HG02884 (cell line): Measurements from ENCODE around the gene TLCD2.
"Not testable (repeated sequence)": the region's sequence is repeated elsewhere in the genome, so short reads cannot be mapped to it uniquely, and the experiment has no call there.

Experiments
- ATAC-seq: cut with Tn5 transposase; IDR thresholded peaks from one replicate; pipeline ENCODE4 v1.9.1; 2021; ENCODE audit warnings: mild to moderate bottlenecking, moderate library complexity; ENCODE audit not compliant: unreplicated experiment

Gene TLCD2

DNA sequence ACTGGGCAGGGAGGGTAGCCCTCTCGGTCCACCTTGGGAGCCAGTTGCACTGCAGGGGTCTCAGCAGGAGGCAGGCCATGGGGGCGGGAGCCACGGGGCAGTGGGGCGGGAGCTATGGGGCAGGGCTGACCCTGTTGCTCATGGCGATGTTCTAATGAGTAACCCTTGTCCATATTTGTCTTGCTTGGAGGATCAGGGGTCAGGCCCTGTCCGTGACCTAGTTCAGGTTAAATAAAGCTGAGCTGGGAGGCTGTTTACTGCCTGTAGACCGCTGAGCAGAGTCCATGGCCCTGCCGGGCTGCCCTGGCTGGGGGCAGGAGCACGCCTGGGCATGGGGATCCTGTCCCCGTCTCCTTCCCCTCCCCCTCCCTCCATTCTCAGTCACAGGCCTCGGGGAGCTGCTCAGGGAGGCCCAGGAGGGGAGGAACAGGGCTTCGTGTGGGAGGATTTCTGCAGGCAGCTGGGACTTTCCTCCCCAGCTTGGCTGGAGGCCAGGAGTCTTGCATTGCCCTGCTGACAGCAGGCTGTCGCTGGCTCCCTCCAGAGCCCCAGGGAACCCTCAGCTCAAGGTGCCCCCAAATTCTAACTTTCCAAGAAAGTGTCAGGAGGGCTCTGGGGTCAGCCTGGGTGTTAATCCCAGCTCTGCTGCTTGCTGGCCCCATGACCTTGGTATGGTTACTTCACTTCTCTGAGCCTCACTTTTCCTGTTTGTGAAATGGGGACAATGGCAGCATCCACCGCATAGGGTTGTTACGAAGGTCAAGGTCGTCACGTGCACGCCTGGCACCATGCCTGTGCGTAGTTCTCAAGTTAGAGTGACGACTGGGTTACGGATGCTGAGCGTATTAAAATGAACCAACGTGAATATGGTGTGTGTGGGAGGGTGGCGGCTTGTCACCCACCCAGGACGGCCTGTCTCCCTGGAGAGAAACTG, 26.4 kb upstream of the TLCD2 start:
- no peak for ATAC-seq

DNA sequence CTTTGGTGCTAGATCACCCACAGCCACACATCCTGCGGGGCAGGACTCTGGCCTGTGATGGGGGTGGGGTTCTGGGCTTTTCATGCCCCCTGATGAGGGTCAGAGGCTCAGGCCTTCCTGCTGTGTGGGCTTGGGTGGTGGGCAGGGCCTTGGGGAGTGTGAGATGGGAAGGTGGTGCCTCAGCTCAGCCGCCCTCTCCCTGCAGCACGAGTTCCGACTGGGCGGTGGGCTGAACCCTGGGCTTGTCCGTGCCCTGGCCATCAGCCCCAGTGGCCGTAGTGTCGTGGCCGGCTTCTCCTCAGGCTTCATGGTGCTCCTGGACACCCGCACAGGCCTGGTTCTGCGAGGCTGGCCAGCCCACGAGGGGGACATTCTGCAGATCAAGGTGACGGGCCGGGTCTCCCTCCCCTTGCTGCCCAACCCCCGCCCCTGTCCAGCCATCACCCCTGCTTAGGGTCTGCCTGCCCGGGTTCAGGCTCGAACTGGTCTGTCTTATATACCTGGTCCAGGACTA, 25.7 kb upstream of the TLCD2 start:
- no peak for ATAC-seq

DNA sequence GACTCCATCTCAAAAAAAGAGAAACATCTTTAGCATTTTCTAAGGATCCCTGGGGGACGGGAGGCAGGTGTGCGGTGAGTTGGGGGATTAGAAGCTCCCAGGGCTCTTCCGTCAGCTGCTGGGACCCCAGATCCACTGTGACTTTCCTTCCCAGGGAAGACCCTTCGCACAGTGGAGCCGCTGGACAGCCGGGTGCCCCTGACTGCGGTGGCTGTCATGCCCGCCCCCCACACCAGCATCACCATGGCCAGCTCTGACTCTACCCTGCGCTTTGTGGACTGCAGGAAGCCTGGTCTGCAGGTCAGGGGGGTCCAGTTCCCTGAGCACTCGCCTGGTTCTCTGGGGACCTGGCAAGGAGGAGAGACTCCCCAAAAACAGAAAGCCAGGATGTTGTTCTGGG, 25.2 kb upstream of the TLCD2 start:
- no peak for ATAC-seq

DNA sequence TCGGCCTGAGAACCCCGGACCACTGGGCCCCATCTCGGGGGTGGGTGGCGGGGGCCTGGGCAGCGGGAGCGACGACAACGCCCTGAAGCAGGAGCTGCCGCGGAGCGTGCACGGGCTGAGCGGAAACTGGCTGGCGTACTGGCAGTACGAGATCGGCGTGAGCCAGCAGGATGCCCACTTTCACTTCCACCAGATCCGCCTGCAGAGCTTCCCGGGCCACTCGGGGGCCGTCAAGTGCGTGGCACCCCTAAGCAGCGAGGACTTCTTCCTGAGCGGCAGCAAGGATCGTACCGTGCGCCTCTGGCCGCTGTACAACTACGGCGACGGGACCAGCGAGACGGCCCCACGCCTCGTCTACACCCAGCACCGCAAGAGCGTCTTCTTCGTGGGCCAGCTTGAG, 23.6 kb upstream of the TLCD2 start:
- no peak for ATAC-seq

- ATAC-seq, result no peak
Observed at GRCh38 chr17:1732833-1733321, 22.7 kb upstream of the TLCD2 start.

- ATAC-seq, result no peak
Observed at GRCh38 chr17:1732241-1732832, 22.2 kb upstream of the TLCD2 start.

DNA sequence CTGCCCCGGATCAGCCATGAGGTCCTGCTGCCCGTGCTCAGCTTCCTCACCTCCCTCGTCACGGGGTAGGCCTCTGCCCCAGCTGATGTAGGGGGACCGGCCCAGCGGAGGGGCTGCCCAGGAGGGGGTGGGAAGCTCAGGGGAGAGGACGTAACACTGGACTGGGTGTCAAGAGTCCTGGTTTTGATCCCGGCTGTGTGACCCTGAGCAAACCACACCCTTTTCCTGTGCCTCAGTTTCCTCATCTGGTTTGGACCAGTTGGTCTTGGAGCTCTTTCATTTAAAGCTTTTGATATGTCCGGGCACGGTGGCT, 21.0 kb upstream of the TLCD2 start:
- no peak for ATAC-seq

DNA sequence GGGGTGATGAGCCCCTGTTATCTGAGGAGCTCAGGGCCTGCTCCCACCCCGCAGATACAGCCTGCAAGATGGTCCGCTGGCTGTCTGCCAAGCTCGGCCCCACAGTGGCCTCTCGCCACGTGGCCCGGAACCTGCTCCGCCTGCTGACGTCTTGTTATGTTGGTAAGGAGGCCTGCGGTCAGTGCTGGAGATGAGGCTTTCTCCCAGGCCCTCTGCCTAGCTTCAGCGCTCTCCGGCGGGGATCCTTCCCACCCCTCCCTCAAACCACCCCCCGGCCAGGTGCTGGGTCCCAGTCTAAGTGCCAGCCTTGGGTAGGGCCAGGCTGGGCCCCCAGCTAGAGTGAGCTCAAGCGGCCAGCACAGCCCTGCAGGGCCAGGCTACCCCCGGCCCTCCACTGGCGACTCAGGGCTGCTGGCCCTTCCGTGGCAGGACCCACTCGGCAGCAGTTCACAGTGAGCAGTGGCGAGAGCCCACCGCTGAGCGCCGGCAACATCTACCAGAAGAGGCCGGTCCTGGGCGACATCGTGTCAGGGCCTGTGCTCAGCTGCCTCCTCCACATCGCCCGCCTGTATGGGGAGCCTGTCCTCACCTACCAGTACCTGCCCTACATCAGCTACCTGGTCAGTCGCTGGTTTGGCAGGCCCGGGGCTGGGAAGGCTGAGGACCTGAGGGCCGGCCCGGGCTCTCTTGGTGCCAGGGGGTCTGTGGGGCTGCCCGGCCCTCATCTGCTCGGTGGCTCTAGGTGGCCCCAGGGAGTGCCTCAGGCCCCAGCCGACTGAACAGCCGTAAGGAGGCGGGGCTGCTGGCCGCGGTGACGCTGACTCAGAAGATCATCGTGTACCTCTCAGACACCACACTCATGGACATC, 20.4 kb upstream of the TLCD2 start:
- no peak for ATAC-seq

DNA sequence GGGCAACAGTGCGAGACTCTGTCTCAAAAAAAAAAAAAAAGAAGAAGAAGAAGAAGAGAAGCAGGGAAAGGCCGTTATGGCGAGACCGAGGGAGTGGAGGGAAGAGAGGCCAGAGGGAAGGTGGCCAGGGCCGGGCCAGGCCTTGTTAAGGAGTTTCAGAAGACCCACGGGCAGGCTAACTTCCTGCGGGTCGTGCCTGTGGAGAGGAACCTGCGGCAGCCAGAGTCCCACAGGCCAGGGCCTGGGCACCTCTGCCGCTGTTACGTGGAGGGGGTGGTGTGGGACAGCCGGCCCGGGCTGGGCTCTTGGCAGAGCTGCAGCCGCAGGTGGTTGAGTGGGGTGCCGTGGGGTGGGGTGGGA, 19.8 kb upstream of the TLCD2 start:
- ATAC-seq, result no peak

- no peak for ATAC-seq
Observed at GRCh38 chr17:1727876-1728630, 17.9 kb upstream of the TLCD2 start.

DNA sequence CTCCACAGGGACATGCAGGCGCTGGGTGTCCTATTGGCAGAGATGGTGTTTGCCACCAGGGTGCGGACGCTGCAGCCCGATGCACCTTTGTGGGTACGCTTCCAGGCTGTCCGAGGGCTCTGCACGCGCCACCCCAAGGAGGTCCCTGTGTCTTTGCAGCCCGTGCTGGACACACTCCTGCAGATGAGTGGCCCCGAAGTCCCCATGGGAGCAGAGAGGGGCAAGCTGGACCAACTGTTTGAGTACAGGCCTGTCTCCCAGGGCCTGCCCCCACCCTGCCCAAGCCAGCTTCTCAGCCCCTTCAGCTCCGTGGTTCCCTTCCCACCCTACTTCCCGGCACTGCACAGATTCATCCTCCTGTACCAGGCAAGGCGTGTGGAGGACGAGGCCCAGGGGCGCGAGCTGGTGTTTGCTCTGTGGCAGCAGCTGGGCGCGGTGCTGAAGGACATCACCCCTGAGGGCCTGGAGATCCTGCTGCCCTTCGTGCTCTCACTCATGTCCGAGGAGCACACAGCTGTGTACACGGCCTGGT, 17.1 kb upstream of the TLCD2 start:
- no peak for ATAC-seq

DNA sequence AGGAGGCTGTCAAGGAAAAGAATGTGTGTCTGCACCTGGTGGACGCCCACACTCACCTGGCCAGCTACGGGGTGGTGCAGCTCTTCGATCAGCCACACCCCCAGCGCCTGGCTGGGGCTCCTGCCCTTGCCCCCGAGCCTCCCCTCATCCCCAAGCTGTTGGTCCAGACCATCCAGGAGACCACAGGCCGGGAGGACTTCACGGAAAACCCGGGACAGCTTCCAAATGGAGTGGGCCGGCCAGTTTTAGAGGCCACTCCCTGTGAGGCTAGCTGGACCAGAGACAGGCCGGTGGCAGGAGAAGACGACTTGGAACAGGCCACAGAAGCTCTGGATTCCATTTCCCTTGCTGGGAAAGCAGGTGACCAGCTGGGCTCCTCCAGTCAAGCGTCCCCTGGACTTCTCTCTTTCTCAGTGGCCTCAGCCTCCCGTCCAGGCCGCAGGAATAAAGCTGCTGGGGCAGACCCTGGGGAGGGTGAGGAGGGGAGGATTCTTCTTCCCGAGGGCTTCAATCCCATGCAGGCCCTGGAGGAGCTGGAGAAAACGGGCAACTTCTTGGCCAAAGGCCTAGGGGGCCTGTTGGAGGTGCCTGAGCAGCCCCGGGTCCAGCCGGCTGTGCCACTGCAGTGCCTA, 16.6 kb upstream of the TLCD2 start:
- ATAC-seq, result no peak

DNA sequence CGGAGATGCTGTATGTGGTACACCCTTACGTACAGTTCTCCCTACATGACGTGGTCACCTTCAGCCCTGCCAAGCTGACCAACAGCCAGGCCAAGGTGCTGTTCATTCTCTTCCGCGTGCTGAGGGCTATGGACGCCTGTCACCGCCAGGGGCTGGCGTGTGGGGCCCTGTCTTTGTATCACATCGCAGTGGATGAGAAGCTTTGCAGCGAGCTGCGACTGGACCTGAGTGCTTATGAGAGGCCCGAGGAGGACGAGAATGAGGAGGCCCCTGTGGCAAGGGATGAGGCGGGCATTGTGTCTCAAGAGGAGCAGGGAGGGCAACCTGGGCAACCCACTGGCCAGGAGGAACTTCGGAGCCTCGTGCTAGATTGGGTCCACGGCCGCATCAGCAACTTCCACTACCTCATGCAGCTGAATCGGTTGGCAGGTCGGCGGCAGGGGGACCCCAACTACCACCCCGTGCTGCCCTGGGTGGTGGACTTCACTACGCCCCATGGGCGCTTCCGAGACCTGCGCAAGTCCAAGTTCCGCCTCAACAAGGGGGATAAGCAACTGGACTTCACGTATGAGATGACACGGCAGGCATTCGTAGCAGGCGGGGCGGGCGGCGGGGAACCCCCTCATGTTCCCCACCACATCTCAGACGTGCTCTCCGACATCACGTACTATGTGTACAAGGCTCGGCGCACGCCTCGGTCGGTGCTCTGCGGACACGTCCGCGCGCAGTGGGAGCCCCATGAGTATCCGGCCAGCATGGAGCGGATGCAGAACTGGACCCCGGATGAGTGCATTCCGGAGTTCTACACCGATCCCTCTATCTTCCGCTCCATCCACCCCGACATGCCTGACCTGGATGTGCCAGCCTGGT, 15.7 kb upstream of the TLCD2 start:
- ATAC-seq, result no peak

DNA sequence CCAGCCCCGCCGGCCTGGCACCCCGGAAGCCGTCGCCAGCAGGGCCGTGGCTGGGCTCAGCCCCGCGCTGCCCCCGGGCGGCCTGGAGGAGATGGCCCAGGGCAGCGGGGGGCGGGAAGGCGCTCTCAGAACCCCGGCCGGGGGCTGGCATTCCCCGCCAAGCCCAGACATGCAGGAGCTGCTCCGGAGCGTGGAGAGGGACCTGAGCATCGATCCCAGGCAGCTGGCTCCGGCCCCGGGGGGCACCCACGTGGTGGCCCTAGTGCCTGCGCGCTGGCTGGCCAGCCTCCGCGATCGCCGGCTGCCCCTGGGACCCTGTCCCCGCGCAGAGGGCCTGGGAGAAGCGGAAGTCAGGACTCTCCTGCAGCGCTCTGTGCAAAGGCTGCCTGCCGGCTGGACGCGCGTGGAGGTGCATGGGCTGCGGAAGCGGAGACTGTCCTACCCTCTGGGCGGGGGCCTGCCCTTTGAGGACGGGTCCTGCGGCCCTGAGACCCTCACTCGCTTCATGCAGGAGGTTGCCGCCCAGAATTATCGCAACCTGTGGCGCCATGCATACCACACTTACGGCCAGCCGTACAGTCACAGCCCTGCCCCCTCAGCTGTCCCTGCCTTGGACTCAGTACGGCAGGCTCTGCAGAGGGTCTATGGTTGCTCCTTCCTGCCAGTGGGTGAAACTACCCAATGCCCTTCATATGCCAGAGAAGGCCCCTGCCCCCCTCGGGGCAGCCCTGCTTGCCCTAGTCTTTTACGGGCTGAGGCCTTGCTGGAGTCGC, 14.9 kb upstream of the TLCD2 start:
- no peak for ATAC-seq

- no peak for ATAC-seq
Observed at GRCh38 chr17:1724351-1724868, 14.2 kb upstream of the TLCD2 start, which contains the start of gene WDR81. Gene WDR81 (plus strand): TSS chr17:1724704. CDS start chr17:1724960, 256 bp downstream.

GRCh38 chr17:1722022-1722421, 11.8 kb upstream of the TLCD2 start:
- ATAC-seq, result not testable (repeated sequence)

- no peak for ATAC-seq
Observed at GRCh38 chr17:1720856-1721386, 10.7 kb upstream of the TLCD2 start.
